Gastrocnemius medialis (tissue), 4 donors: Measurements from ENCODE around the gene BICDL1.

Experiments used
- CTCF ChIP-seq, 5 experiments: fragments of 450-650 bp in 3 of 5; fragments of 200-600 bp in 2 of 5; sonication (generic) in 2 of 5; IDR thresholded peaks in 4 of 5; conservative IDR thresholded peaks in 1 of 5; 1 replicate in 4 of 5; 2 replicates in 1 of 5; pipeline ENCODE4 v1.5.1; 2016 to 2019; ENCODE audit warnings: antibody characterized with exemption in 5 of 5, mild to moderate bottlenecking in 3 of 5, moderate library complexity in 3 of 5
- POLR2A ChIP-seq, 2 donors: fragments of 450-650 bp; IDR thresholded peaks; one replicate each; pipeline ENCODE4 v1.6.1; 2017; ENCODE audit warnings: antibody characterized with exemption in 2 of 2, mild to moderate bottlenecking in 2 of 2, moderate library complexity in 2 of 2

GRCh38 chr12:120095331-120095730, 106.3 kb downstream of the BICDL1 start:
- no peak for TF ChIP-seq CTCF (IDR thresholded peaks at IDR 0.05 in 4 of 5, conservative IDR thresholded peaks at IDR 0.05 in 1 of 5)
- no peak for TF ChIP-seq POLR2A (IDR thresholded peaks at IDR 0.05)
